ENCODE measurements around the gene AATF. TPM values are rescaled to one million over a fixed set of nuclear protein-coding genes. Genes with fewer than 3 reads are reported as not detected.
A peak's percentile ranks its signal among the peaks of the same experiment; 100 is the strongest.

The AATF gene
- total RNA-seq, 2 donors from 2014 or later, result 95.0 to 114 TPM

GRCh38 chr17:36950027-36950426 lies 1.3 kb downstream of the AATF start:
- Mint-ChIP-seq H3K36me3 (peaks cover 33% of the 10 kb centered on the region), H3K27ac (peak overlapping the region; percentile 81 to 95), H3K4me3 (peak overlapping the region; percentile 94), H3K27me3 (peaks cover 7 to 23% of the 10 kb centered on the region in 2 donors), H3K4me1 (ENCODE audit: low read depth in 2 of 2) (peaks cover 48 to 52% of the 10 kb centered on the region in 2 donors), H3K9me3 (no peaks in the 10 kb centered on the region)
- DNase-seq (ENCODE audit: low spot score) (no peak), ATAC-seq (no peak)

- Mint-ChIP-seq H3K9me3 (no peaks in the 10 kb centered on the region), H3K4me1 (ENCODE audit: low read depth in 2 of 2) (peaks cover 52 to 56% of the 10 kb centered on the region in 2 donors), H3K27ac (no peak overlapping the region), H3K36me3 (peaks cover 37% of the 10 kb centered on the region), H3K27me3 (peaks cover 7 to 15% of the 10 kb centered on the region in 2 donors), H3K4me3 (peak overlapping the region; percentile 94)
- no peak for ATAC-seq
- no peak for DNase-seq (ENCODE audit: low spot score)
These were observed 2.5 kb downstream of the AATF start for GRCh38 chr17:36951084-36951789.

GRCh38 chr17:36971508-36971907 lies 22.8 kb downstream of the AATF start:
- Mint-ChIP-seq H3K36me3 (peaks cover 11% of the 10 kb centered on the region), H3K4me1 (ENCODE audit: low read depth in 2 of 2) (peaks cover 31 to 38% of the 10 kb centered on the region in 2 donors)

GRCh38 chr17:36972186-36972700 lies 23.5 kb downstream of the AATF start:
- H3K4me3 Mint-ChIP-seq, result no peak overlapping the region
- ATAC-seq (no peak), DNase-seq (ENCODE audit: low spot score) (no peak)
- H3K36me3 Mint-ChIP-seq, result peaks cover 11% of the 10 kb centered on the region
- no peaks in the 10 kb centered on the region for H3K9me3 Mint-ChIP-seq
- H3K27me3 Mint-ChIP-seq, result no peaks in the 10 kb centered on the region
- peaks cover 30 to 34% of the 10 kb centered on the region in 2 donors for H3K4me1 Mint-ChIP-seq (ENCODE audit: low read depth in 2 of 2)
- H3K27ac Mint-ChIP-seq, result no peak overlapping the region

More at GRCh38 chr17:36971508-36971907, 22.8 kb downstream of the AATF start:
- DNase-seq (ENCODE audit: low spot score) (no peak), ATAC-seq (no peak)
- no peak overlapping the region for H3K4me3 Mint-ChIP-seq
- H3K27me3 Mint-ChIP-seq, result no peaks in the 10 kb centered on the region
- no peaks in the 10 kb centered on the region for H3K9me3 Mint-ChIP-seq
- no peak overlapping the region for H3K27ac Mint-ChIP-seq

GRCh38 chr17:36972905-36973304 lies 24.2 kb downstream of the AATF start:
- H3K9me3 Mint-ChIP-seq, result no peaks in the 10 kb centered on the region
- peaks cover 11% of the 10 kb centered on the region for H3K36me3 Mint-ChIP-seq
- ATAC-seq, result no peak
- no peaks in the 10 kb centered on the region for H3K27me3 Mint-ChIP-seq
- H3K4me1 Mint-ChIP-seq (ENCODE audit: low read depth in 2 of 2), result peaks cover 23 to 30% of the 10 kb centered on the region in 2 donors
- no peak overlapping the region for H3K27ac Mint-ChIP-seq
- no peak overlapping the region for H3K4me3 Mint-ChIP-seq
- DNase-seq (ENCODE audit: low spot score), result no peak

GRCh38 chr17:36975922-36976515 lies 27.3 kb downstream of the AATF start:
- Mint-ChIP-seq H3K27ac (peak overlapping the region in 1 of 2 donors; percentile 49), H3K27me3 (no peaks in the 10 kb centered on the region), H3K4me1 (ENCODE audit: low read depth in 2 of 2) (peaks cover 15 to 21% of the 10 kb centered on the region in 2 donors), H3K4me3 (no peak overlapping the region), H3K36me3 (no peaks in the 10 kb centered on the region), H3K9me3 (no peaks in the 10 kb centered on the region)
- ATAC-seq (no peak), DNase-seq (ENCODE audit: low spot score) (no peak)

GRCh38 chr17:36977066-36977465 lies 28.3 kb downstream of the AATF start:
- peaks cover 21 to 23% of the 10 kb centered on the region in 2 donors for H3K4me1 Mint-ChIP-seq (ENCODE audit: low read depth in 2 of 2)
- no peak for ATAC-seq
- H3K36me3 Mint-ChIP-seq, result no peaks in the 10 kb centered on the region
- H3K27me3 Mint-ChIP-seq, result no peaks in the 10 kb centered on the region
- H3K9me3 Mint-ChIP-seq, result no peaks in the 10 kb centered on the region
- H3K4me3 Mint-ChIP-seq, result no peak overlapping the region
- H3K27ac Mint-ChIP-seq, result no peak overlapping the region
- no peak for DNase-seq (ENCODE audit: low spot score)

- ATAC-seq, result no peak
- Mint-ChIP-seq H3K4me3 (no peak overlapping the region), H3K27me3 (no peaks in the 10 kb centered on the region), H3K27ac (no peak overlapping the region), H3K36me3 (no peaks in the 10 kb centered on the region), H3K9me3 (no peaks in the 10 kb centered on the region), H3K4me1 (ENCODE audit: low read depth in 2 of 2) (peaks cover 22 to 23% of the 10 kb centered on the region in 2 donors)
- no peak for DNase-seq (ENCODE audit: low spot score)
These were observed 28.8 kb downstream of the AATF start for GRCh38 chr17:36977568-36977967.

- Mint-ChIP-seq H3K27ac (no peak overlapping the region), H3K36me3 (peaks cover 3% of the 10 kb centered on the region), H3K9me3 (no peaks in the 10 kb centered on the region), H3K27me3 (no peaks in the 10 kb centered on the region), H3K4me1 (ENCODE audit: low read depth in 2 of 2) (peaks cover 20 to 25% of the 10 kb centered on the region in 2 donors), H3K4me3 (no peak overlapping the region)
- no peak for ATAC-seq
- DNase-seq (ENCODE audit: low spot score), result no peak
These were observed 30.2 kb downstream of the AATF start for GRCh38 chr17:36978810-36979564.

GRCh38 chr17:36979565-36979941 lies 30.8 kb downstream of the AATF start:
- peaks cover 22 to 29% of the 10 kb centered on the region in 2 donors for H3K4me1 Mint-ChIP-seq (ENCODE audit: low read depth in 2 of 2)

GRCh38 chr17:36980280-36980761 lies 31.6 kb downstream of the AATF start:
- Mint-ChIP-seq H3K36me3 (peaks cover 7% of the 10 kb centered on the region), H3K27me3 (no peaks in the 10 kb centered on the region), H3K9me3 (no peaks in the 10 kb centered on the region), H3K4me3 (no peak overlapping the region), H3K4me1 (ENCODE audit: low read depth in 2 of 2) (peaks cover 22 to 23% of the 10 kb centered on the region in 2 donors), H3K27ac (no peak overlapping the region)
- DNase-seq (ENCODE audit: low spot score) (no peak), ATAC-seq (no peak)

More at GRCh38 chr17:36979565-36979941, 30.8 kb downstream of the AATF start:
- no peak overlapping the region for H3K27ac Mint-ChIP-seq
- H3K9me3 Mint-ChIP-seq, result no peaks in the 10 kb centered on the region
- H3K4me3 Mint-ChIP-seq, result no peak overlapping the region
- peaks cover 7% of the 10 kb centered on the region for H3K36me3 Mint-ChIP-seq
- no peaks in the 10 kb centered on the region for H3K27me3 Mint-ChIP-seq
- ATAC-seq (no peak), DNase-seq (ENCODE audit: low spot score) (no peak)

- H3K9me3 Mint-ChIP-seq, result no peaks in the 10 kb centered on the region
- peaks cover 20% of the 10 kb centered on the region for H3K36me3 Mint-ChIP-seq
- ATAC-seq (no peak), DNase-seq (ENCODE audit: low spot score) (no peak)
- H3K27ac Mint-ChIP-seq, result no peak overlapping the region
- no peaks in the 10 kb centered on the region for H3K27me3 Mint-ChIP-seq
- peaks cover 14 to 15% of the 10 kb centered on the region in 2 donors for H3K4me1 Mint-ChIP-seq (ENCODE audit: low read depth in 2 of 2)
- H3K4me3 Mint-ChIP-seq, result no peak overlapping the region
These were observed 34.9 kb downstream of the AATF start for GRCh38 chr17:36983618-36984017.

- no peaks in the 10 kb centered on the region for H3K9me3 Mint-ChIP-seq
- H3K27ac Mint-ChIP-seq, result no peak overlapping the region
- no peaks in the 10 kb centered on the region for H3K27me3 Mint-ChIP-seq
- H3K4me1 Mint-ChIP-seq (ENCODE audit: low read depth in 2 of 2), result peaks cover 2 to 6% of the 10 kb centered on the region in 2 donors
- ATAC-seq, result no peak
- DNase-seq (ENCODE audit: low spot score), result no peak
- peaks cover 31% of the 10 kb centered on the region for H3K36me3 Mint-ChIP-seq
- H3K4me3 Mint-ChIP-seq, result no peak overlapping the region
These were observed 40.4 kb downstream of the AATF start for GRCh38 chr17:36989173-36989572.
